ENCODE results near the gene FGFBP1. TPM values are rescaled to one million over a fixed set of nuclear protein-coding genes. Genes with fewer than 3 reads are reported as not detected.
"Not testable (repeated sequence)": the region's sequence is repeated elsewhere in the genome, so short reads cannot be mapped to it uniquely, and the experiment has no call there.

Gene FGFBP1
- total RNA-seq, 1 donor from 2014 or later, result not detected

DNA sequence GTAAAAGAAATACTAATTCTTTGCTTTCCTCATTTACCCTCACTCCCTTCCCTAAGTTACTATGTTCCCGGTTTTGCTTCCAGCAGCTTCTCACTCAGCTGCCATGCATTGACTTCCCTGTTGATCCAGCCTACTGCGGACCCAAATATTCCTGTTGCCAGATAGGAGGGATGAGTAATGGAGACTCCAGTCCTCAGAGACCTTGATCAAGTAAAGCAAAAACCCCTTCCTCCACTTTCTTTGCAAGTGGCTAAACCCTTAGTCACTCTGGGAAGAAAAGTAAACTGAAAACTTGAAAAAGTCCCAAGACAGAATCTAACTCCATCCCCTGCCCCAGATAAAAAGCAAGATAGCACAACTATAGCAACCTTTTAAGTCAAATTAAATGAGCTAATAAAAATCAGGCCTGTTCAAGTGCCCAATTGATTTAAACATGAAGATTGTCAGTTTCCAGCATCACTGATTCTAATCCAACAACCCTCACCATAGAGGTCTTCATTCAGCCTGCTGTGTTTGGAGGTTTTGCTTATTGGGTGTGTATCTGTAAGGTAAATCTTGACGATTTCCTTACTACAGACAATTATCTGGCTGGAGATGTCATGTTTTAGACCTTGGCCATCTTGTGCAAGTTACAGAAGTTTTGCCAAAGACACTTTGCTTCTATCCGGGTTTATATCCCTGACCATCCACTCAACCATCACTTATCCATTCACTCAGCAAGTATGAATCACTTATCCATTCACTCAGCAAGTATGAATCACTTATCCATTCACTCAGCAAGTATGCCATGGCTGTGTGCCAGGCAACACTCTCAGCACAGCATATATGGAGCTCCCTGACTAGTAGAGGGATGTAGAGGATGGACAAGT, 17.6 kb downstream of the FGFBP1 start:
- TF ChIP-seq, protein P1, sequence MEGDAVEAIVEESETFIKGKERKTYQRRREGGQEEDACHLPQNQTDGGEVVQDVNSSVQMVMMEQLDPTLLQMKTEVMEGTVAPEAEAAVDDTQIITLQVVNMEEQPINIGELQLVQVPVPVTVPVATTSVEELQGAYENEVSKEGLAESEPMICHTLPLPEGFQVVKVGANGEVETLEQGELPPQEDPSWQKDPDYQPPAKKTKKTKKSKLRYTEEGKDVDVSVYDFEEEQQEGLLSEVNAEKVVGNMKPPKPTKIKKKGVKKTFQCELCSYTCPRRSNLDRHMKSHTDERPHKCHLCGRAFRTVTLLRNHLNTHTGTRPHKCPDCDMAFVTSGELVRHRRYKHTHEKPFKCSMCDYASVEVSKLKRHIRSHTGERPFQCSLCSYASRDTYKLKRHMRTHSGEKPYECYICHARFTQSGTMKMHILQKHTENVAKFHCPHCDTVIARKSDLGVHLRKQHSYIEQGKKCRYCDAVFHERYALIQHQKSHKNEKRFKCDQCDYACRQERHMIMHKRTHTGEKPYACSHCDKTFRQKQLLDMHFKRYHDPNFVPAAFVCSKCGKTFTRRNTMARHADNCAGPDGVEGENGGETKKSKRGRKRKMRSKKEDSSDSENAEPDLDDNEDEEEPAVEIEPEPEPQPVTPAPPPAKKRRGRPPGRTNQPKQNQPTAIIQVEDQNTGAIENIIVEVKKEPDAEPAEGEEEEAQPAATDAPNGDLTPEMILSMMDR (IDR thresholded peaks at IDR 0.05), result no peak
- Mint-ChIP-seq H3K4me3 (ENCODE audit: unreplicated experiment) (no peak overlapping the region), H3K36me3 (ENCODE audit: low read depth) (no peaks in the 10 kb centered on the region), H3K4me1 (ENCODE audit: low read depth) (peaks cover 16% of the 10 kb centered on the region), H3K27ac (ENCODE audit: unreplicated experiment) (peak overlapping the region; percentile 84), H3K9me3 (ENCODE audit: low read depth) (no peaks in the 10 kb centered on the region), H3K27me3 (ENCODE audit: low read depth) (no peaks in the 10 kb centered on the region)
- DNase-seq (ENCODE audit: low spot score), result no peak

DNA sequence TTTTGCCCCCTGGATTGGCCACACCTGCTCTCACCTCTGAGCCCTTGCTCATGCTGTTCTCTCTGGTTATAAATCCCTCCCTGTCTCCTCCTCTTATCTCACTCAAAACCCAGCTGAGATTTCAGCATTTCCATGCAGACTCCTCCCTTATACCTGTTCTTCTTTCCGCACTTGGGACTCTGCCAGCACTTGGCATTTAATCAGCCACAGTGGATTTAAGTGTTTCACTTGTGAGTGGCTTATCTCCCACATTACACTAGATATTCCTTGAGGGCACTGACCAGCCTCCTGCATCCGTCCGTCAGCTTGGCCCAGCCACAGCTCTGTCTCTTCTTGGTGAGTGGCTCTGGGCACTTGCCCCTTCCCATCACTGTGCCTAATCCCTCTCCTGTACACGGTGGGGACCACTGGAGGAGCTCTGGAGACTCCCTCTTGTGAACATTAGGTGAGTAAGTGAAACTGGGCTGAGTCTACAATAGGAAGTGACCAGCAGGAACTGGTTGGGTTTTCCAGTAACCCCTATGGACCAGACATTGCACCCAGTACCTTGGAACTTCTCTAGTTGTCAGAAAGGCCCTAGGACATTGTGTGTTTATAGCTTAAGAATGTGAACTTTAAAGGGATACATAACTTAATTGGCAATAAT, 19.9 kb downstream of the FGFBP1 start:
- Mint-ChIP-seq H3K4me3 (ENCODE audit: unreplicated experiment) (no peak overlapping the region), H3K4me1 (ENCODE audit: low read depth) (peaks cover 17% of the 10 kb centered on the region), H3K27ac (ENCODE audit: unreplicated experiment) (no peak overlapping the region), H3K9me3 (ENCODE audit: low read depth) (no peaks in the 10 kb centered on the region), H3K36me3 (ENCODE audit: low read depth) (no peaks in the 10 kb centered on the region), H3K27me3 (ENCODE audit: low read depth) (no peaks in the 10 kb centered on the region)
- TF ChIP-seq, protein P1 (IDR thresholded peaks at IDR 0.05), result no peak
- no peak for DNase-seq (ENCODE audit: low spot score)

DNA sequence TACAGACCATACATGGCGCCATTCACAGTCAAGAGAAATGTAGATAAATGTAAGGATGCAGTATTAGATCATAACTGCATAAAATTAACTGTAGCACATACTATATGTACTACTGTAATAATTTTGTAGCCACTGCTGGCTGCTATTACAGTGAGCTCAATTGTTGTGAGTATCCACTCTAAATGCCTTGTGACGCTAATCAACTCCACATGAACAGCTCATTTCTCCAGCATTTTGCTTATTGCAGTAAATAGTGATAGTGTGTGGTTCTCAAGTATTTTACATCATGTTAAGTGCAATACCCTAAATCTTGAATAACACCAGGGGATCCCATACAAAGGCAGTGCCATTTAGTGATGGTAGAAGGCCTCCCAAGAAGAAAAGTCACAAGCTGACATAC, 21.2 kb downstream of the FGFBP1 start:
- no peak overlapping the region for H3K27ac Mint-ChIP-seq (ENCODE audit: unreplicated experiment)
- peaks cover 23% of the 10 kb centered on the region for H3K4me1 Mint-ChIP-seq (ENCODE audit: low read depth)
- no peaks in the 10 kb centered on the region for H3K9me3 Mint-ChIP-seq (ENCODE audit: low read depth)
- TF ChIP-seq, protein P1 (IDR thresholded peaks at IDR 0.05), result no peak
- H3K4me3 Mint-ChIP-seq (ENCODE audit: unreplicated experiment), result no peak overlapping the region
- no peaks in the 10 kb centered on the region for H3K36me3 Mint-ChIP-seq (ENCODE audit: low read depth)
- H3K27me3 Mint-ChIP-seq (ENCODE audit: low read depth), result no peaks in the 10 kb centered on the region
- no peak for DNase-seq (ENCODE audit: low spot score)

DNA sequence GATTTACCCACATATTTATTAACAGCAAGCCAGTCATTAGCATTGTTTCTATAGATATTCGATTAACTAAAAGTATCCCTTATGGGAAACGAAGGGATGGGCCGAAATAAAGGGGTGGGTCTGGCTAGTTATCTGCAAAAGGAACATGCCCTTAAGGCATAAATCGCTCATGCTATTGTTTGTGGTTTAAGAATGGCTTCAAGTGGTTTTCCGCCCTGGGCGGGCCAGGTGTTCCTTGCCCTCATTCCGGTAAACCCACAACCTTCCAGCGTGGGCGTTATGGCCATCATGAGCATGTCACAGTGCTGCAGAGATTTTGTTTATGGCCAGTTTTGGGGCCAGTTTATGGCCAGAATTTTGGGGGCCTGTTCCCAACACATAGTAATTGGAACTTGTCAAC, 22.2 kb downstream of the FGFBP1 start:
- H3K4me3 Mint-ChIP-seq (ENCODE audit: unreplicated experiment); H3K27ac Mint-ChIP-seq (ENCODE audit: unreplicated experiment); DNase-seq (ENCODE audit: low spot score); H3K36me3 Mint-ChIP-seq (ENCODE audit: low read depth); H3K27me3 Mint-ChIP-seq (ENCODE audit: low read depth); H3K9me3 Mint-ChIP-seq (ENCODE audit: low read depth): not testable (repeated sequence)
- peaks cover 19% of the 10 kb centered on the region for H3K4me1 Mint-ChIP-seq (ENCODE audit: low read depth)

DNA sequence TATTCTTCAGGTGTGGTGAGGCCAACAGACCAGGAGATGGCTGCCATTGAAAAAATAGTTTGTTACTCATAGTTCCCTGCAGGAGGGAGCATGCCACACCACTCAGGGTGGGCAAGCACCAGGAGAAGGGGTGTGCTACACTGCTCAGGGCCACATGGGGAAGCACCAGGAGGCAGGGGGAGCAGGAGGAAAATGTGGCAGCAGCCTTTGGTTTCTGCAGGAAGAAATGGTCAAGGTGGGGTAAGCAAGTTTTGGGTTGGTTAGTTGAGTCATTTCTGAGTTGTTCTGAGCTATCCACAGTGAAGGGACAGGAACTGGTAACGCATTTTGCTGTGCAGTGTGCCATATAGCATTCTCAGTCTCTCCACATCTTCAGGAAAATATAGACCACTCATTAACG, 23.8 kb downstream of the FGFBP1 start:
- H3K27ac Mint-ChIP-seq (ENCODE audit: unreplicated experiment), result no peak overlapping the region
- no peaks in the 10 kb centered on the region for H3K36me3 Mint-ChIP-seq (ENCODE audit: low read depth)
- TF ChIP-seq, protein P1 (IDR thresholded peaks at IDR 0.05), result no peak
- H3K27me3 Mint-ChIP-seq (ENCODE audit: low read depth), result no peaks in the 10 kb centered on the region
- peaks cover 7% of the 10 kb centered on the region for H3K4me1 Mint-ChIP-seq (ENCODE audit: low read depth)
- no peak for DNase-seq (ENCODE audit: low spot score)
- no peaks in the 10 kb centered on the region for H3K9me3 Mint-ChIP-seq (ENCODE audit: low read depth)
- no peak overlapping the region for H3K4me3 Mint-ChIP-seq (ENCODE audit: unreplicated experiment)
